GM19193 (cell line): ENCODE measurements around the gene POLN.

Experiments used
- POLR2A ChIP-seq: IDR thresholded peaks from 4 replicates; pipeline ENCODE4 v1.6.1; 2011; ENCODE audit not compliant: insufficient read depth, insufficient read length; ENCODE audit errors: extremely low read depth

POLN gene

DNA sequence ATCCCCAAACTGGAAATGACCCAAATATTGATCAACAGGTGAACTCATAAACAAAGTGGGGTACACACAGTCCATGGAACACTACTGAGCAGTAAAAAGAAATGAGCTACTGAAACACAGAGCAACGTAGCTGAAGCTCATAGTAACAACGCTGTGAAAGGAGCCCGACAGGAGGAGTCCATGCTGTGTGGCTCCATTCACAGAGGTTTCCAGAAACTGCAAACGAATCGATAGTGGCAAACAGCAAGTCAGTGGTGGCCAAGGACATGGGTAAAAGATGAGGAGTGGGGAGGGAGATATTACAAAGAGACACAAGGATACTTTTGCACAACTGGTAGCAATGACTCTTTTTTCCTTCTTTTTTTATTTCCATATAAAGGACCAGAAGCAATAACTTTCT lies 90.4 kb downstream of the POLN start:
- no peak for TF ChIP-seq POLR2A

GRCh38 chr4:2150076-2150475 lies 91.8 kb downstream of the POLN start:
- no peak for TF ChIP-seq POLR2A

- TF ChIP-seq POLR2A = no peak
Measured at GRCh38 chr4:2142630-2143427, 99.1 kb downstream of the POLN start.

DNA sequence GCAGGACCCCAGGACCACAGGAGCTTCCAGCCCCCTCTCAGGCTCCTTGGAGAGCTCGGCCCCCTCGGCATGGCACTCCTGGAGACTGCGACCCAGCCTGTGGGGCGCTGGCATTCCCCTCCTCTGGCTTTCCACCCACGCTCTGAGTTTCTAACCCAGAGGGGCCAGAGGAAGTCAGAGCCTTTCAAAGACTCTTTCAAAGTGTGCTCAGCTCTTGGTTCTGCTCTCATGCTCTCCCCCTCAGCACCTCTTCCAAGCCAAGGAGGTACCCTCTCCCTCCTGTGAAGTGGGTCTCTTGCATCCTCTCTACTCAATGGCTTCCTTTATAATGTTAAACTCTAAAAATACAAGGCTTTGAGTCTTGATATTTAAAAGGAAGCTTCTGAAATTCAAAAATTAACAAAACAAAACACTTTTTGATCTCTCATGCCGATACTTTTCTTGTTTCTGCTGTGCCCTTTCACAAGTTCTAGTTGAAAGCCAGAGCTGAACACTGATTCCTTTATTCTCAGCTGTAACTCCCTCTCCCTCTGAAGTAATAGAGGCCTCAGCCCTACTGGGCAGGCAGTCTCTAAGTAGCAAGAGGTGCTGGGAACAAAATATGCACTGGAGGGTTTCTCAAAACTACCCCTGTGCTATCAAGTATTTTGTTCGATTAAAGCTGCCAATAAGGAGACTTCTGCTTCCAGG lies 100.0 kb downstream of the POLN start:
- no peak for TF ChIP-seq POLR2A

DNA sequence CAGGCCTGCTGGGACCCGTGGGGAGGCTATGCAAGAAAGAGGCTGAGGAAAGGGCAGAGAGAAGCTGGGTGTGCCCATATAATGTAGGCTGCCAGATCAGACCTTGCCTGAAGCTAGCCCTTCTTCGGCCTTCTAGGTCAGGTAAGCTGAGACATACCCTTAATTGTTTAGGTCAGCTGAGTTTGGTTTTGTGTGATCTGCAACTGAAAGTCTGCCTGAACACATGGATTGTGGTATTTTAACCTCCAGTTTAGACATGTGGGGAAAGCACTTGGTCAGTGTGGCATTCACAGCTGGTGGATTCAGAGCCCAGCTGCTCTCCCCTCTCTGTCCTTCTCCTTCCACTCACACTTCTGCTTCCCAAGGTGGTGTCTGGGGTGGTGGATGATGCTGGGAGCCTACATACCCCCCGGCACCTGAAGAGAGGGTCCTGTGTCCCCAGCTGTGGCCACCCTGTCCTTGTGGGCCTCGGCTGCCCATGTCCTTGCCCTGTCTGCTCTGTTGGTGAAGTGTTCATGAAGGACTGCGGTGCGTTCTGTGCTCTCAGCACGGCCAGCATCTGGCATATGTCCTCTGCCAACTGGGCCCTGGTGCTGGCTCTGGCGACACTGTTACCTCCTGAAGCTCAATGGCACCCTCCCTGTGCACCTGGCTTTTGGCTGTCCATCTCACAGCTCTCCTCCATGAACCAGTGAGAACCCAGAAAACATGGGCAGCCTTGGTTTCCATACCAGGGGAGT lies 100.7 kb downstream of the POLN start:
- TF ChIP-seq POLR2A = no peak

GRCh38 chr4:2138846-2139500 lies 102.9 kb downstream of the POLN start:
- TF ChIP-seq POLR2A = no peak

DNA sequence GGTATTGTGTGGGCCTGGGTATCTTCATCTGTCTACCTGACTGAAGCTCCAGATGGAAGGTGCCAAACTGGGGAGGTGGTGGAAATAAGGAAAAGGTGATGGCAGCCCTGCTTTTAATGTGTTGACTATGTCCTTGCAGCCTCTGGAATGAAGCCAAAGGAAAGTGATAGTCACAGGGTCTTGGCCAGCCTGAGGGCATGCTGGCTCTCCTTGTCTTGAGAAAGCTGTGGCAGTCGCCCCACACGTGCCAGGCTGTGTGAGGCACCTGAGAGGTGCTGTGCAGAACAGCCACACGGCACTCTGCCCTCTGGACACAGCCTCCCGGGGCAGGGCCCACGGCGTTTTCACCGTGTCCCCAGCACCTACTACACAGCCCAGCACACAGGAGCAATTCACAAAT lies 105.2 kb downstream of the POLN start:
- no peak for TF ChIP-seq POLR2A

- TF ChIP-seq POLR2A = no peak
Measured at GRCh38 chr4:2135083-2135482, 106.8 kb downstream of the POLN start.

DNA sequence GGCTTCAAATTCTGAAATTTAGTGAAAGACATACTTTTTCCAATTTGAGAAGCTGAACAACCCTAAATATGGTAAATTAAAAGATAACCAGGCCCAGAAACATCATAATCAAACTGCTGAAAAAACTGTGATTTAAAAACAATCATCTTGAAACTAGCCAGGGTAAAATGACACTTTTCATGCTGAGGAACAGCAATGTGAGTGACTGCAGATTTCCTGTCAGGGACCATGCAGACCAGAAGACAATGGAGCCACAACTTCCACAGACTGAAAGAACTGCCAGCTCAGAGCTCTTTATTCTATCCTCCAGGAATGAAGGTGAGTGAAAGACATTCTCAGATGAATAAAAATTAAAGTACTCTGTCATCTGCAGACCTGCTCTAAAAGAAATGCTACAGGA lies 109.5 kb downstream of the POLN start:
- no peak for TF ChIP-seq POLR2A

DNA sequence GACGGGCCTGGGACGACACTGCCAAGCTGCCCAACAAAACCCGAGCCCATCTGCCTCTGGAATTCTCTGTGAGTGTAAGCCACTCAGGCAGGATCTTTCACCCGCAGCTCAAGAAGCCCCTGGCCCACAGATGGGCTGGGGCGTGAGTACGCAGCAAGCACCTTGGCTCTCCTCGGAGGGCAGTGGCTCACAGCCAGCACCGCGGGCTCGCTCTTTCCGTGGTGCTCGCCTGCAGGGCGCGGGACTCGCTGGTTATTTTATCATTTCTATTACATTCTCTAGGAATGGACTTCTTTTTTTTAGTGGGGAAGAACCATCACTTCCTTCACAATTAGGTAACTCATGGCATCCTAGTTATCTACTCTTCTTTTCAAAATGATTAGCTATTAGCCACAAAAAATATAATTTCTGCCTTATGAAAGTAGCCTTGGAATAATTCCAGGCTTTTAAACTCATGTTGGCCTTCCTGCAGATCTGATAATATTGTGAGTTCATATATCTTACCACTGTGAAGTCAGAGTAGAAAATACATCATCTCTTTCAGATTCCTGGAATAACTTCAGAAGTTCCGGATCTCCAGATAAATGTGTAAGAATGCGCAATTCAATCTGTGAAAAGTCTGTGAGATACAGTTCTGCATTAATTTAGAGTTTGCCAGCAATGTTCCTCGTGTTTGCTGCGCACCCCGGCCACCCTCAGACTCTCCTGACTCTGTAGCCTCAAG lies 114.2 kb downstream of the POLN start:
- TF ChIP-seq POLR2A = no peak

GRCh38 chr4:2126309-2127043 lies 115.4 kb downstream of the POLN start:
- TF ChIP-seq POLR2A = no peak

DNA sequence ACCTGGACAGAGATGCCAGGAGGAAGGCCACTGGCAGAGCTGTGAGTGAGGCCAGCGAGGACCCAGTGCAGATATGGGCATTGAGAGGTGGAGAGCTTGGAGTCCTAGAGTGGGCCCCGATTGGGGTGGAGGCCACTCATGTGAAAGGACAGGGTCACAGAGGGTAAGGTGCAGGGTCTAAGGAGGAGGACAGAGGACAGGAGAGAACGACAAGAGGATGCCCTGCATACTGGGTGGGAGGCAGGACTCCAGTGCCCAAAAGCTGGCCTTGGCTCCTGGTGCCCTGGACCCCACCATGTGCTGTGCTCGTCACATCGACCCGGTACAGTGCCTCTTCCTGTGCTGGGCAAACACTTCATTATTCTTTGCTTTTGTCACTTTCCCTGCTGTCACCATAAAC lies 116.1 kb downstream of the POLN start:
- no peak for TF ChIP-seq POLR2A

DNA sequence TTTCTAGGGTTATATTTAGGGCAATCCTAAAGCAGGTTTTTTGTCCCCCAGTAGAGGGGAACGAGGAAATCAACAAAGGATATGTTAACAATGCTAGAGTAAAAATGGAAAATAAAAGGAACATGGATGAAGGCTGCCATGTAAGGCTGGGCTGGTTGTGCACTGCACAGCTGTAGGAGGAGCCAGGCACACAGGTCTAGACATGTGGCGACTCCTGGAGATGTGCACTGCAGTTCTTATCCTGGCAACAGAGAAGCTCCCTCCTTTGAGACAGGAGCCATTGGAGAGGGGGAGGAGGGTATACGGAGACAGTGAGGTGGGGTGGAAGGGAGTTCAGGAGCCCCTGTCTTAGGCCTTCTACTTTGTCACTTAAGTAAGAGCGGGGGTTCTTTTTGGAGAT lies 116.9 kb downstream of the POLN start:
- no peak for TF ChIP-seq POLR2A
